Stimulated activated CD8-positive, alpha-beta memory T cell treated with anti-CD3 and anti-CD28 coated beads, Interleukin-15, amount 100 ng/mL, for 1 hour (primary cell): ENCODE measurements around the gene PHB1.
"Not testable (repeated sequence)": the region's sequence is repeated elsewhere in the genome, so short reads cannot be mapped to it uniquely, and the experiment has no call there.

ENCODE experiments used
- DNase-seq: peaks from one replicate; pipeline ENCODE4 v3.0.0-alpha.2; 2020; ENCODE audit warnings: low read depth

The PHB1 gene

GRCh38 chr17:49378311-49378710, 36.4 kb downstream of the PHB1 start:
- no peak for DNase-seq

- no peak for DNase-seq
Observed at GRCh38 chr17:49375544-49375943, 39.1 kb downstream of the PHB1 start.

GRCh38 chr17:49373115-49373514, 41.6 kb downstream of the PHB1 start:
- DNase-seq: no peak

GRCh38 chr17:49372425-49372824, 42.3 kb downstream of the PHB1 start:
- DNase-seq: no peak

GRCh38 chr17:49370971-49371834, 43.5 kb downstream of the PHB1 start:
- DNase-seq: no peak

- DNase-seq: no peak
Observed at GRCh38 chr17:49369760-49370159, 44.9 kb downstream of the PHB1 start.

GRCh38 chr17:49369089-49369488, 45.6 kb downstream of the PHB1 start:
- DNase-seq: no peak

GRCh38 chr17:49365667-49366066, 49.0 kb downstream of the PHB1 start:
- DNase-seq: no peak

GRCh38 chr17:49365126-49365525, 49.6 kb downstream of the PHB1 start:
- DNase-seq: not testable (repeated sequence)

- DNase-seq: no peak
Observed at GRCh38 chr17:49364119-49364518, 50.6 kb downstream of the PHB1 start.

GRCh38 chr17:49363251-49363650, 51.4 kb downstream of the PHB1 start:
- no peak for DNase-seq

- no peak for DNase-seq
Observed at GRCh38 chr17:49362723-49363117, 52.0 kb downstream of the PHB1 start.

GRCh38 chr17:49361902-49362722, 52.6 kb downstream of the PHB1 start, which contains the start of gene ZNF652:
Gene ZNF652, minus strand, starts transcription at chr17:49362250. Its CDS starts 44,525 bp downstream, at chr17:49317725.
- peak; percentile 86 for DNase-seq

GRCh38 chr17:49361129-49361901, 53.4 kb downstream of the PHB1 start:
- DNase-seq: peak; percentile 59

GRCh38 chr17:49360796-49361128, 53.9 kb downstream of the PHB1 start:
- no peak for DNase-seq

- no peak for DNase-seq
Observed at GRCh38 chr17:49359990-49360795, 54.5 kb downstream of the PHB1 start.

- no peak for DNase-seq
Observed at GRCh38 chr17:49358641-49359247, 55.9 kb downstream of the PHB1 start.

- no peak for DNase-seq
Observed at GRCh38 chr17:49357516-49357915, 57.2 kb downstream of the PHB1 start.

GRCh38 chr17:49356320-49356719, 58.4 kb downstream of the PHB1 start:
- no peak for DNase-seq
